Measurements from ENCODE around the gene SLC12A4. TPM values are rescaled to one million over a fixed set of nuclear protein-coding genes. Genes with fewer than 3 reads are reported as not detected.

The SLC12A4 gene
- total and polyA plus RNA-seq, 2 of the 13 experiments (the other 11 are each of a cell fraction or from before 2014, with no cell fraction given), result 65.1 to 84.3 TPM

- TF ChIP-seq IRF1 (CRISPR knock-in tag; IDR thresholded peaks at IDR 0.05; ENCODE audit: low read depth) (no peak; the same call in none of the 2 replicates), ZNF282 (IDR thresholded peaks at IDR 0.05; ENCODE audit: partially characterized antibody) (no peak), ZNF549 (CRISPR knock-in tag; IDR thresholded peaks at IDR 0.05) (no peak), CC2D1A (CRISPR knock-in tag; IDR thresholded peaks at IDR 0.05) (peak; percentile 86; the same call in 1 of the 2 replicates), ZNF891 (CRISPR knock-in tag; IDR thresholded peaks at IDR 0.05) (peak; percentile 93), PHF20 (CRISPR knock-in tag; IDR thresholded peaks at IDR 0.05) (no peak), EEA1 (CRISPR knock-in tag; IDR thresholded peaks at IDR 0.05; ENCODE audit: borderline replicate concordance) (no peak; the same call in 1 of the 2 replicates), ZNF430 (CRISPR knock-in tag; IDR thresholded peaks at IDR 0.05) (peak; percentile 97), TGIF2 (CRISPR knock-in tag; IDR thresholded peaks at IDR 0.05) (no peak), NFAT5 (CRISPR knock-in tag; IDR thresholded peaks at IDR 0.05) (0 out of 2 replicates have a peak, but pooled peaks have one; percentile 37), ZNF674 (CRISPR knock-in tag; IDR thresholded peaks at IDR 0.05; ENCODE audit: low read depth) (no peak), RBM22 (optimal IDR thresholded peaks at IDR 0.05; ENCODE audit: low read length) (no peak), ZNF451 (CRISPR knock-in tag; IDR thresholded peaks at IDR 0.05) (peak; percentile 90), MATR3 (CRISPR knock-in tag; IDR thresholded peaks at IDR 0.05) (no peak), TP53 (CRISPR knock-in tag; conservative IDR thresholded peaks at IDR 0.05) (0 out of 2 replicates have a peak, but pooled peaks have one; percentile 28), NAIF1 (CRISPR knock-in tag; IDR thresholded peaks at IDR 0.05; ENCODE audit: borderline replicate concordance) (peak; percentile 90; the same call in 1 of the 2 replicates), CAMTA2 (CRISPR knock-in tag; IDR thresholded peaks at IDR 0.05; ENCODE audit: borderline replicate concordance) (no peak; the same call in 1 of the 2 replicates), REST (IDR thresholded peaks at IDR 0.05; ENCODE audit: borderline replicate concordance in 1 of 2, low read depth in 1 of 2, low read length in 2 of 2) (peak in 1 of 2 experiments; percentile 71; a peak in 2 of 4 replicates), ARNT2 (CRISPR knock-in tag; IDR thresholded peaks at IDR 0.05; ENCODE audit: low read depth) (peak; percentile 43; the same call in 1 of the 2 replicates), SALL2 (CRISPR knock-in tag; IDR thresholded peaks at IDR 0.05) (peak; percentile 67; the same call in 1 of the 2 replicates)
Observed at GRCh38 chr16:67968400-67969253, at the start of gene SLC12A4 (continued).
